Tibial artery (tissue), 4 donors: ENCODE results near the gene NAPSA.
"Not testable (repeated sequence)": the region's sequence is repeated elsewhere in the genome, so short reads cannot be mapped to it uniquely, and the experiment has no call there.

Source experiments
- DNase-seq, 2 donors: peaks; one replicate each; pipeline ENCODE4 v3.0.0-alpha.2; 2019
- H3K27ac ChIP-seq, 2 donors: fragments of 200-600 bp; sonication (generic) in 1 of 2; 1 replicate in 1 of 2; 2 replicates in 1 of 2; pipeline ENCODE4 v1.5.1; 2018 to 2019; ENCODE audit warnings: mild to moderate bottlenecking in 1 of 2
- H3K27me3 ChIP-seq, 2 donors: fragments of 200-600 bp; sonication (generic) in 1 of 2; one replicate each; pipeline versions ENCODE4 v1.5.1 to v1.6.0; 2016 to 2019
- H3K36me3 ChIP-seq, 3 donors: fragments of 200-600 bp; sonication (generic) in 2 of 3; one replicate each; pipeline ENCODE4 v1.5.1; 2016 to 2019; ENCODE audit warnings: mild to moderate bottlenecking in 2 of 3
- H3K4me1 ChIP-seq, 4 donors: fragments of 200-600 bp; sonication (generic) in 2 of 4; 1 replicate in 3 of 4; 2 replicates in 1 of 4; pipeline ENCODE4 v1.5.1; 2016 to 2019
- H3K4me3 ChIP-seq, 2 donors: fragments of 200-600 bp; sonication (generic) in 1 of 2; 1 replicate in 1 of 2; 2 replicates in 1 of 2; pipeline ENCODE4 v1.5.1; 2018 to 2019; ENCODE audit warnings: mild to moderate bottlenecking in 2 of 2
- H3K9me3 ChIP-seq, 3 donors: fragments of 200-600 bp; sonication (generic) in 1 of 3; one replicate each; pipeline ENCODE4 v1.5.1; 2016 to 2019
- CTCF ChIP-seq, 2 experiments: fragments of 200-600 bp in 1 of 2; fragments of 450-650 bp in 1 of 2; IDR thresholded peaks; one replicate each; pipeline ENCODE4 v1.5.1; 2017 to 2019; ENCODE audit warnings: antibody characterized with exemption in 2 of 2, mild to moderate bottlenecking in 1 of 2, moderate library complexity in 1 of 2
- intact Hi-C: fragments of 100-400 bp; cut with DNase I; formaldehyde crosslinking; loops from one replicate; pipeline ENCODE4 v1.15.0; 2023; ENCODE audit warnings: low total_unique reads

NAPSA gene

DNA sequence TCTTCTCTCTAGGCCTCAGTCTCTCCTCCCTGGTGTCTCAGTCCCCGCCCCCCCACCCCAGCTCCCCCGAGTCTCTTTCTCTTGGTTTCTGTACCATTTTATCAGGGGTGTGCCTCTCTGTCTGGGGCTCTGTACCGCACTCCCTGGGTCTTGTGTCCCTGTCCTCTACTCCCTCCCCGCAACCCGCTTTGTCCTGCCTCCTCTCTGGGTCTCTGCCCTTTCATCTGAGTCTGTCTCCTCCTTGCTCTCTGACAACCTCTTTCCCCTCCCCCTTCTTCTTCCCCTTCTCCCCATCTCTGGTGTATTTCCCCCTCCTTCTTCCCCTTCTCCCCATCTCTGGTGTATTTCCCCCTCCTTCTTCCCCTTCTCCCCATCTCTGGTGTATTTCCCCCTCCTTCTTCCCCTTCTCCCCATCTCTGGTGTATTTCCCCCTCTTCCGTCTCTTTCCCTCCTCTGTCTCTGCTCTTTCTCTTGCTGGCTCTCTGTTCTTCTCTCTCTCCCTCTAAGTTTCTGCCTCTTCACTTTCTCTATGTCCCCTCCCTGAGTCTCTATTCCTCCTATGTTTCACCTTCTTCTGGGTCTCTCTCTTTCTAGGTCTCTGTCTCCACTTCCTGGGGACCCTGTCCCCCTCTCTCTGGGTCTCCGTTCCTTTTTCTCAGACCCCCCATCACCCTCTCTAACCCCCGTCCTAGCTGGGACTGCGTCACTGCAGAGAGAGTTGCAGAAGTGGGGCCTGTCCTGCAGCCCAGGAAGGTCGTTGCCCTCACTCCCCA lies 34.0 kb downstream of the NAPSA start:
- H3K27me3 ChIP-seq, result peaks cover 7 to 85% of the 10 kb centered on the region in 2 donors
- no peak for TF ChIP-seq CTCF (IDR thresholded peaks at IDR 0.05)
- DNase-seq, result no peak
- peaks cover 0 to 39% (median 27%) of the 10 kb centered on the region in 4 donors for H3K4me1 ChIP-seq
- intact Hi-C loops, result no loop called here
- H3K4me3 ChIP-seq, result peak overlapping the region; percentile 15 to 23
- H3K27ac ChIP-seq, result no peak overlapping the region
- no peaks in the 10 kb centered on the region for H3K9me3 ChIP-seq
- no peaks in the 10 kb centered on the region for H3K36me3 ChIP-seq

GRCh38 chr19:50330365-50331078 lies 34.9 kb downstream of the NAPSA start:
- Histone ChIP-seq H3K27ac (no peak overlapping the region), H3K27me3 (peaks cover 7 to 90% of the 10 kb centered on the region in 2 donors), H3K4me3 (peak overlapping the region; percentile 15 to 23), H3K4me1 (peaks cover 0 to 48% (median 34%) of the 10 kb centered on the region in 4 donors), H3K9me3 (no peaks in the 10 kb centered on the region), H3K36me3 (no peaks in the 10 kb centered on the region)
- no peak for TF ChIP-seq CTCF (IDR thresholded peaks at IDR 0.05)
- intact Hi-C loops, result no loop called here
- peak; percentile 33 to 78 for DNase-seq

GRCh38 chr19:50329926-50330294 lies 35.5 kb downstream of the NAPSA start:
- Histone ChIP-seq H3K4me1 (peaks cover 0 to 52% (median 34%) of the 10 kb centered on the region in 4 donors), H3K4me3 (peak overlapping the region; percentile 6 to 38), H3K27me3 (peaks cover 7 to 88% of the 10 kb centered on the region in 2 donors)
- DNase-seq, H3K36me3 ChIP-seq, H3K9me3 ChIP-seq, intact Hi-C loops, H3K27ac ChIP-seq: not testable (repeated sequence)

DNA sequence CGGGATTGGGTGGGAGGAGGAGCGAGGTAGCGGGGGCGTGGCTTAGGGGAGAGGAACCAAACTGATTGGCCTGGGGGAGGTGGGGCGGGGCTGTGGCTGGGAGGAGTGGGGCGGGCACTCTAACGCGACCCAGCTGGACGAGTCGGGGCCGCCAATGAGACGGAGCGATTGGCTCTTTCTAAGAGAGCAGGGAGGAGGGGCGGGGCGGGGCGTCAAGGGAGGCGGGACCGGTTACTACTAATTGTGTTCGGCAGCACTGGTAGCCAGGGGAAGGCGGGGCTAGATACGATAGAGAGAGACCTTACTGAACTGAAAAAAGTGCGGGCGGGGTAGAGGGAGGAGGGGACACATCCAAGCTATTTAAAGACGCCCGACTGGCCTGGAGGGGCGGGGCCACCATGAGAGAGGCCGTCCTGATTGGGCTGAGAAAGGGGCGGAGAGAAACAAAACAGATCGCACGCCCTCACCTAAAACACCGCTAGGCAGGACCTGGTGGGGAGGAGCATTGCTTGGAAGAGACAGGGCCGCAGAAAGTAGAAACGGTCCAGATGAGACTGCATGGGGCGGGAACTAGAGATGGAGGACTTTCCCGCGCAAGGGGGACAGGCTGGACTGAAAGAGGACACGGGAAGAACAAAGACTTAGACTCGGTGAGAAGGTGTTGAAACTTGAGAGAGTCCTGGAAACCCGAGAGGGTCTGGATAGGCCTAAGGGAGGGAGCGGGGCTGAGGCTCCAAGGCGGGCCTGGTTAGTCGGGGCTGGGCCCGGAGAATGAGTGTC lies 36.1 kb downstream of the NAPSA start, which contains the start of gene KCNC3:
Gene KCNC3, minus strand, starts transcription at position 232 of the 780 bp plus-strand sequence. CDS start 295 bp downstream, outside the sequence.
- TF ChIP-seq CTCF (IDR thresholded peaks at IDR 0.05), result no peak
- Histone ChIP-seq H3K36me3 (no peaks in the 10 kb centered on the region), H3K27ac (no peak within 1 kb of the TSS), H3K9me3 (no peaks in the 10 kb centered on the region), H3K4me1 (peaks cover 0 to 52% (median 34%) of the 10 kb centered on the region in 4 donors), H3K4me3 (peak within 1 kb of the TSS; percentile 14 to 39), H3K27me3 (peaks cover 7 to 83% of the 10 kb centered on the region in 2 donors)
- intact Hi-C loops, result no loop called here
- peak; percentile 96 for DNase-seq

DNA sequence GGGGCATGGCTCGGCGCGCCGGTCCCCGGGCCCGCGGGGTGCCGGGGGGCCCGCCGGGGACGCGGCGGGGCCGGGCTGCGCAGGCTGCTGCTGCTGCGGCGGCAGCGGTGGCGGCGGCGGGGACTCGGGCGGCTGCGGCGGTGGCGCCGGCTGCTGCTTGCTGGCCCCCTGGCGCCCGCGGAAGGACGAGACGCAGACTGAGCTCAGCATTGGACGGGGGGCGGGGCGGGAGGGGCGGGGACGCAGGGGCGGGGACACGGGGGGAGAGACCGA lies 36.6 kb downstream of the NAPSA start:
- intact Hi-C loops, result no loop called here

More for the DNA sequence above, 36.6 kb downstream of the NAPSA start:
- no peaks in the 10 kb centered on the region for H3K9me3 ChIP-seq
- no peak overlapping the region for H3K27ac ChIP-seq
- H3K36me3 ChIP-seq, result no peaks in the 10 kb centered on the region
- no peak for TF ChIP-seq CTCF (IDR thresholded peaks at IDR 0.05)
- H3K4me1 ChIP-seq, result peaks cover 0 to 48% (median 30%) of the 10 kb centered on the region in 4 donors
- peak overlapping the region in 1 of 2 donors; percentile 39 for H3K4me3 ChIP-seq
- no peak for DNase-seq
- peaks cover 7 to 77% of the 10 kb centered on the region in 2 donors for H3K27me3 ChIP-seq
